Heart right ventricle (tissue), 16 donors: Measurements from ENCODE around the gene AMN1. TPM values are rescaled to one million over a fixed set of nuclear protein-coding genes. Genes with fewer than 3 reads are reported as not detected.
"Not testable (repeated sequence)": the region's sequence is repeated elsewhere in the genome, so short reads cannot be mapped to it uniquely, and the experiment has no call there.

Source experiments
- ATAC-seq, 8 donors: fragments of 200-7000 bp; cut with Tn5 transposase; one replicate each; pipeline ENCODE4 v1.9.1; 2020; ENCODE audit warnings: mild to moderate bottlenecking in 8 of 8, moderate library complexity in 8 of 8, moderate number of reproducible peaks in 1 of 8
- DNase-seq, 2 donors: peaks; one replicate each; pipeline ENCODE4 v3.0.0-alpha.2; 2020
- H3K27ac ChIP-seq, 10 donors: fragments of 200-600 bp; sonication (generic) in 2 of 10; one replicate each; pipeline versions ENCODE4 v1.5.0 to v1.8.0; 2020 to 2022; ENCODE audit warnings: mild to moderate bottlenecking in 3 of 10
- H3K27me3 ChIP-seq, 7 donors: fragments of 200-600 bp; one replicate each; pipeline ENCODE4 v1.8.0; 2021 to 2022; ENCODE audit warnings: mild to moderate bottlenecking in 2 of 7
- H3K36me3 ChIP-seq, 9 donors: fragments of 200-600 bp; sonication (generic) in 1 of 9; one replicate each; pipeline versions ENCODE4 v1.5.0 to v1.8.0; 2020 to 2022; ENCODE audit warnings: mild to moderate bottlenecking in 2 of 9
- H3K4me1 ChIP-seq, 9 donors: fragments of 200-600 bp; sonication (generic) in 1 of 9; one replicate each; pipeline versions ENCODE4 v1.5.0 to v1.8.0; 2020 to 2022; ENCODE audit warnings: mild to moderate bottlenecking in 4 of 9
- H3K4me3 ChIP-seq, 10 donors: fragments of 200-600 bp; sonication (generic) in 2 of 10; one replicate each; pipeline versions ENCODE4 v1.5.0 to v1.8.0; 2020 to 2022; ENCODE audit warnings: mild to moderate bottlenecking in 7 of 10, moderate library complexity in 2 of 10
- H3K9me3 ChIP-seq, 11 donors: fragments of 200-600 bp in 10 of 11; sonication (generic) in 2 of 11; one replicate each; pipeline versions ENCODE4 v1.5.0 to v1.8.0; 2013 to 2022; ENCODE audit warnings: mild to moderate bottlenecking in 2 of 11, control low read depth in 1 of 11, moderate library complexity in 1 of 11
- CTCF ChIP-seq, 9 donors: fragments of 200-600 bp; sonication (generic) in 2 of 9; IDR thresholded peaks; one replicate each; pipeline versions ENCODE4 v1.5.0 to v1.8.0; 2021 to 2022; ENCODE audit warnings: antibody characterized with exemption in 9 of 9, mild to moderate bottlenecking in 5 of 9, moderate library complexity in 1 of 9
- WGBS, 2 donors: extraction: QIAGEN DNeasy Blood & Tissue Kit; methylation state at CpG; one replicate each; pipeline ENCODE4 v1.1.7; 2013; ENCODE audit warnings: inconsistent platforms in 1 of 2; 5-methylcytosine and 5-hydroxymethylcytosine counted together
- intact Hi-C, 10 donors: fragments of 100-400 bp; cut with DNase I; formaldehyde crosslinking; loops; one replicate each; pipeline versions ENCODE4 v1.11.1 to v1.14.2; 2022
- polyA plus RNA-seq, 2 donors: library from polyadenylated mRNA; stranded (reverse); fragments of 200-250 nt; gene quantifications; one replicate each; pipeline ENCODE4 v1.2.3, GENCODE V29; 2013
- total RNA-seq, 10 donors: library from RNA; stranded (reverse); fragmentation: NEBNext Ultra II Directional in 3 of 10; extraction: Animal tissue kit (Norgen Biotek cat#: 25700) in 3 of 10; gene quantifications; one replicate each; pipeline versions ENCODE4 v1.2.1 to v1.2.4, GENCODE V29; 2021 to 2023
- donor health status: Arrhythmogenic right ventricular cardiomyopathy.
- donor health status: ischemic (EF 13 %, LVEDD 7.1; RV severe dilation, severe dysfunction).
- donor health status: healthy with polysubstance abuse.
- donor health status: DM: no; HTN: yes; CAD: no.
- donor health status: DM: no; HTN: no; CAD: no.
- donor health status: ischemic (EF 25% LVEDD 6.9; RV normal size, moderate dysfunction).
- donor health status: ischemic (EF 25% LVEDD 5.7; RV mildly dilated, moderate dysfunction).
- donor health status: healthy.
- donor health status: DM: yes; HTN: yes; CAD: no.
- donor health status: Ischemic cardiomyopathy.
- donor health status: ischemic (EF 35%, LVEDD 5.7; RV mildly dilated, moderate dysfunction).
- donor health status: nonischemic (EF 11% LVEDD 7.7; RV severe dilation, severe dysfunction).
- donor health status: DM: yes; HTN: yes; CAD: no.
- donor health status: PGD.
- donor health status: ischemic (EF 29% LVEDD 5.4; RV normal size, mild dysfunction).
- donor health status: nonischemic (EF 23%, LVEDD 6.1; RV moderate dilation, normal function).

The AMN1 gene
- total and polyA plus RNA-seq, 12 donors: 11.3 to 24.9 (median 14.0) TPM

- H3K27me3 ChIP-seq: no peaks in the 10 kb centered on the region
- DNase-seq (no peak), ATAC-seq (no peak)
- intact Hi-C loops: loop anchor here in 5 of 10 donors (5.0 to 10.0 kb wide), 5 partner anchors 140 to 238 kb away; partner anchors contain the start of gene RESF1 (in 1 of the 5)
- H3K4me1 ChIP-seq: peaks cover 0 to 68% (median 31%) of the 10 kb centered on the region in 9 donors
- H3K9me3 ChIP-seq: peaks cover 0 to 28% (median 12%) of the 10 kb centered on the region in 11 donors
- peak overlapping the region in 1 of 10 donors; percentile 69 for H3K4me3 ChIP-seq
- WGBS, 2 donors: 97% methylated on average over 2 of the region's 2 CpGs
- H3K36me3 ChIP-seq: peaks cover 0 to 6% (median 0%) of the 10 kb centered on the region in 9 donors
- peak overlapping the region in 9 of 10 donors; percentile 4 to 99 (median 95) for H3K27ac ChIP-seq
- no peak for TF ChIP-seq CTCF (IDR thresholded peaks at IDR 0.05)
These were observed 1.6 kb downstream of the AMN1 start for GRCh38 chr12:31727192-31727591.

GRCh38 chr12:31726575-31726974 is 2.2 kb downstream of the AMN1 start:
- Histone ChIP-seq H3K4me3 (no peak overlapping the region), H3K4me1 (peaks cover 0 to 64% (median 28%) of the 10 kb centered on the region in 9 donors), H3K27ac (peak overlapping the region in 9 of 10 donors; percentile 4 to 99 (median 93)), H3K27me3 (no peaks in the 10 kb centered on the region), H3K36me3 (peaks cover 0 to 6% (median 0%) of the 10 kb centered on the region in 9 donors), H3K9me3 (peaks cover 0 to 28% (median 11%) of the 10 kb centered on the region in 11 donors)
- intact Hi-C loops: loop anchor here in 5 of 10 donors (5.0 to 10.0 kb wide), 5 partner anchors 141 to 238 kb away; partner anchors contain the start of gene RESF1 (in 1 of the 5)
- TF ChIP-seq CTCF (IDR thresholded peaks at IDR 0.05): no peak
- DNase-seq: no peak
- ATAC-seq: no peak

GRCh38 chr12:31724557-31724956 is 4.3 kb downstream of the AMN1 start:
- H3K4me1 ChIP-seq: peaks cover 0 to 45% (median 20%) of the 10 kb centered on the region in 9 donors
- no peak for TF ChIP-seq CTCF (IDR thresholded peaks at IDR 0.05)
- H3K9me3 ChIP-seq: peaks cover 0 to 10% (median 0%) of the 10 kb centered on the region in 11 donors
- peaks cover 0 to 12% (median 0%) of the 10 kb centered on the region in 9 donors for H3K36me3 ChIP-seq
- intact Hi-C loops: loop anchor here in 2 of 10 donors (5.0 to 10.0 kb wide), 2 partner anchors 238 to 240 kb away; no protein-coding TSS in a partner anchor
- WGBS, 2 donors: 89 to 95% methylated on average over 2 of the region's 2 CpGs
- no peak for ATAC-seq
- peak overlapping the region in 2 of 10 donors; percentile 11 to 35 for H3K27ac ChIP-seq
- no peak overlapping the region for H3K4me3 ChIP-seq
- no peaks in the 10 kb centered on the region for H3K27me3 ChIP-seq
- DNase-seq: no peak

GRCh38 chr12:31722580-31722979 is 6.2 kb downstream of the AMN1 start:
- Histone ChIP-seq H3K9me3 (peaks cover 0 to 14% (median 0%) of the 10 kb centered on the region in 11 donors), H3K27ac (no peak overlapping the region), H3K36me3 (peaks cover 0 to 32% (median 5%) of the 10 kb centered on the region in 9 donors), H3K4me1 (peaks cover 0 to 33% (median 12%) of the 10 kb centered on the region in 9 donors), H3K27me3 (no peaks in the 10 kb centered on the region), H3K4me3 (no peak overlapping the region)
- no peak for TF ChIP-seq CTCF (IDR thresholded peaks at IDR 0.05)
- intact Hi-C loops: loop anchor here in 2 of 10 donors (5.0 to 10.0 kb wide), 2 partner anchors 240 to 242 kb away; no protein-coding TSS in a partner anchor
- 99 to 100% methylated on average over 2 of the region's 2 CpGs for WGBS, 2 donors
- ATAC-seq: no peak
- DNase-seq: no peak

- H3K27ac ChIP-seq, intact Hi-C loops, H3K4me3 ChIP-seq, DNase-seq, ATAC-seq, H3K27me3 ChIP-seq: not testable (repeated sequence)
- 96% methylated on average over 15 of the region's 15 CpGs for WGBS, 2 donors
- peaks cover 0 to 23% (median 9%) of the 10 kb centered on the region in 9 donors for H3K4me1 ChIP-seq
- H3K9me3 ChIP-seq: peaks cover 0 to 22% (median 0%) of the 10 kb centered on the region in 11 donors
- H3K36me3 ChIP-seq: peaks cover 0 to 32% (median 5%) of the 10 kb centered on the region in 9 donors
These were observed 10.2 kb downstream of the AMN1 start for GRCh38 chr12:31718542-31719198.

- peaks cover 0 to 25% (median 0%) of the 10 kb centered on the region in 11 donors for H3K9me3 ChIP-seq
- H3K4me1 ChIP-seq: peaks cover 0 to 20% (median 7%) of the 10 kb centered on the region in 9 donors
- DNase-seq, ATAC-seq, H3K4me3 ChIP-seq, intact Hi-C loops, H3K27me3 ChIP-seq, H3K27ac ChIP-seq: not testable (repeated sequence)
- 98 to 99% methylated on average over 4 of the region's 4 CpGs for WGBS, 2 donors
- H3K36me3 ChIP-seq: peaks cover 0 to 26% (median 5%) of the 10 kb centered on the region in 9 donors
These were observed 11.8 kb downstream of the AMN1 start for GRCh38 chr12:31716998-31717397.
